ENCODE data around the gene FAM118A. TPM values are rescaled to one million over a fixed set of nuclear protein-coding genes. Genes with fewer than 3 reads are reported as not detected.

FAM118A gene
- total RNA-seq, 1 experiment from 2014 or later: 37.9 TPM

DNA sequence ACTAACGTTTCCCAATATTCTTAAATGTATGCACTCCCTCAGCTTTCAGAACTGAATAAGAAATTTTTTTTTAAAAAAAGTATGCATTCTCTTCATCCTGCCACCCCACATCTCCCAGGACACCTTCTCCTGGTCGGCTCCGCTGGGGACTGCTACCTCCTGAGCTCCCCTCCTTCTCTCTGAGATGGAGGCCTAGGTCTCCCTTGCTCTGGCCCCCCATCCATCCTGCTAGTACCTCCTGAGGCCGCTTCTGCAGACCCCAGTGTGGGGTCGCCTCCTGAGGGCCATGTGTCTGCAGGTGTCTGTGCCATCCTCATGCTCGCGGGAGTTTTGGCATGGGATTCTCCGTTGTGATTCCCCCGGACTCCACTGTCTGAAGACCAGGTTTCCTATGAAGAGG lies 27.8 kb downstream of the FAM118A start:
- no peak for DNase-seq
- H3K4me1 Mint-ChIP-seq: 0 out of 4 replicates have a peak, but pooled peaks cover 0 to 2% of the 10 kb centered on the region in 2 experiments
- H3K27ac ChIP-seq (ENCODE audit: insufficient read length, low read depth, low read length): no peak overlapping the region
- H3T11ph ChIP-seq (ENCODE audit: low read length): no peak overlapping the region
- no peaks in the 10 kb centered on the region for H3K27me3 ChIP-seq (ENCODE audit: insufficient read depth, low read length)
- H4K91ac ChIP-seq (ENCODE audit: insufficient read length, low read depth, low read length): no peak overlapping the region
- no CpG with 5 or more reads among the region's 9 CpGs for WGBS (ENCODE audit: extremely low coverage, insufficient read length, low lambda C conversion rate)
- no peak overlapping the region for H2AFZ ChIP-seq (ENCODE audit: low read length)
- no peak overlapping the region for H3K9ac ChIP-seq (ENCODE audit: extremely low read depth, insufficient read length, low read length)
- no peak overlapping the region for H3K18ac ChIP-seq (ENCODE audit: insufficient read length, low read depth, low read length)
- H4K5ac ChIP-seq (ENCODE audit: insufficient read length, low read depth, low read length): no peak overlapping the region
- no peak overlapping the region for H2BK12ac ChIP-seq (ENCODE audit: insufficient read length, low read depth, low read length)
- H3K4ac ChIP-seq (ENCODE audit: low read depth, low read length): no peak overlapping the region
- no peak overlapping the region for H2BK5ac ChIP-seq (ENCODE audit: insufficient read length, low read length)
- H2BK20ac ChIP-seq (ENCODE audit: low read depth, low read length, poor library complexity, severe bottlenecking): no peak overlapping the region
- H3K4me1 ChIP-seq (ENCODE audit: insufficient read depth, low read length): no peaks in the 10 kb centered on the region
- no peaks in the 10 kb centered on the region for H4K20me1 ChIP-seq (ENCODE audit: control insufficient read depth, insufficient read depth, insufficient read length)
- H2AK5ac ChIP-seq (ENCODE audit: insufficient read length, low read length): no peak overlapping the region
- no peaks in the 10 kb centered on the region; a peak in 1 of 5 replicates for H3K9me3 Mint-ChIP-seq
- no peaks in the 10 kb centered on the region for H3K79me1 ChIP-seq (ENCODE audit: insufficient read depth, low read depth, low read length, poor library complexity, severe bottlenecking)
- H3K79me2 ChIP-seq (ENCODE audit: insufficient read depth, low read length): no peaks in the 10 kb centered on the region
- H2BK15ac ChIP-seq (ENCODE audit: low read depth, low read length): no peak overlapping the region
- H3K23ac ChIP-seq (ENCODE audit: insufficient read length, low read depth, low read length): no peak overlapping the region
- H3K4me2 ChIP-seq (ENCODE audit: insufficient read depth, insufficient read length, low read length): no peak overlapping the region
- H3K27ac Mint-ChIP-seq: no peak overlapping the region
- H3K23me2 ChIP-seq (ENCODE audit: insufficient read length, low read depth, low read length, poor library complexity, severe bottlenecking): no peaks in the 10 kb centered on the region
- H2BK120ac ChIP-seq (ENCODE audit: low read depth, low read length, poor library complexity, severe bottlenecking): no peak overlapping the region
- H3K14ac ChIP-seq (ENCODE audit: insufficient read depth, low read length): no peak overlapping the region
- H3K27me3 Mint-ChIP-seq (ENCODE audit: low read depth): no peaks in the 10 kb centered on the region
- H3K56ac ChIP-seq (ENCODE audit: insufficient read length, low read depth, low read length): no peak overlapping the region
- H4K8ac ChIP-seq (replicated peaks; ENCODE audit: insufficient read length, low read depth, low read length): no peak overlapping the region
- TF ChIP-seq, protein P1, sequence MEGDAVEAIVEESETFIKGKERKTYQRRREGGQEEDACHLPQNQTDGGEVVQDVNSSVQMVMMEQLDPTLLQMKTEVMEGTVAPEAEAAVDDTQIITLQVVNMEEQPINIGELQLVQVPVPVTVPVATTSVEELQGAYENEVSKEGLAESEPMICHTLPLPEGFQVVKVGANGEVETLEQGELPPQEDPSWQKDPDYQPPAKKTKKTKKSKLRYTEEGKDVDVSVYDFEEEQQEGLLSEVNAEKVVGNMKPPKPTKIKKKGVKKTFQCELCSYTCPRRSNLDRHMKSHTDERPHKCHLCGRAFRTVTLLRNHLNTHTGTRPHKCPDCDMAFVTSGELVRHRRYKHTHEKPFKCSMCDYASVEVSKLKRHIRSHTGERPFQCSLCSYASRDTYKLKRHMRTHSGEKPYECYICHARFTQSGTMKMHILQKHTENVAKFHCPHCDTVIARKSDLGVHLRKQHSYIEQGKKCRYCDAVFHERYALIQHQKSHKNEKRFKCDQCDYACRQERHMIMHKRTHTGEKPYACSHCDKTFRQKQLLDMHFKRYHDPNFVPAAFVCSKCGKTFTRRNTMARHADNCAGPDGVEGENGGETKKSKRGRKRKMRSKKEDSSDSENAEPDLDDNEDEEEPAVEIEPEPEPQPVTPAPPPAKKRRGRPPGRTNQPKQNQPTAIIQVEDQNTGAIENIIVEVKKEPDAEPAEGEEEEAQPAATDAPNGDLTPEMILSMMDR (conservative IDR thresholded peaks at IDR 0.05): no peak
- no peak overlapping the region for H3K4me3 Mint-ChIP-seq
- no peaks in the 10 kb centered on the region for H3K9me3 ChIP-seq (ENCODE audit: control insufficient read depth, low read depth, low read length)
- H3K36me3 Mint-ChIP-seq (ENCODE audit: insufficient read depth in 1 of 3, low read depth in 3 of 3): peaks cover 9 to 67% (median 56%) of the 10 kb centered on the region in 3 experiments; a peak in 6 of 7 replicates
